Activated CD8-positive, alpha-beta memory T cell treated with anti-CD3 and anti-CD28 coated beads for 1 hour (primary cell): Measurements from ENCODE around the gene TSPAN32.

ENCODE experiments used
- DNase-seq, 2 donors: peaks; one replicate each; pipeline ENCODE4 v3.0.0-alpha.2; 2020; ENCODE audit warnings: low read depth in 1 of 2; ENCODE audit errors: extremely low read depth in 1 of 2

The TSPAN32 gene

GRCh38 chr11:2314136-2314524 lies 12.3 kb downstream of the TSPAN32 start:
- no peak for DNase-seq

GRCh38 chr11:2314525-2315394 lies 12.9 kb downstream of the TSPAN32 start:
- DNase-seq, result no peak

GRCh38 chr11:2315395-2316168 lies 13.8 kb downstream of the TSPAN32 start:
- no peak for DNase-seq

- DNase-seq, result no peak
Measured at GRCh38 chr11:2316169-2316962, 14.6 kb downstream of the TSPAN32 start.

GRCh38 chr11:2316963-2317244 lies 15.1 kb downstream of the TSPAN32 start:
- no peak for DNase-seq

- DNase-seq, result no peak
Measured at GRCh38 chr11:2317354-2318050, 15.7 kb downstream of the TSPAN32 start.

- DNase-seq, result no peak
Measured at GRCh38 chr11:2318123-2318522, 16.3 kb downstream of the TSPAN32 start.

- DNase-seq, result no peak
Measured at GRCh38 chr11:2318707-2319106, 16.9 kb downstream of the TSPAN32 start.

GRCh38 chr11:2319791-2320472 lies 18.1 kb downstream of the TSPAN32 start:
- no peak for DNase-seq

- no peak for DNase-seq
Measured at GRCh38 chr11:2320568-2321310, 18.9 kb downstream of the TSPAN32 start.

GRCh38 chr11:2321311-2321683 lies 19.5 kb downstream of the TSPAN32 start:
- DNase-seq, result no peak

GRCh38 chr11:2325123-2325522 lies 23.3 kb downstream of the TSPAN32 start:
- DNase-seq, result no peak

GRCh38 chr11:2325719-2326118 lies 23.9 kb downstream of the TSPAN32 start:
- no peak for DNase-seq

GRCh38 chr11:2327032-2327431 lies 25.2 kb downstream of the TSPAN32 start:
- no peak for DNase-seq

- DNase-seq, result no peak
Measured at GRCh38 chr11:2328021-2328420, 26.2 kb downstream of the TSPAN32 start.

- DNase-seq, result no peak
Measured at GRCh38 chr11:2328656-2329354, 27.0 kb downstream of the TSPAN32 start.

GRCh38 chr11:2329551-2329950 lies 27.7 kb downstream of the TSPAN32 start:
- no peak for DNase-seq

GRCh38 chr11:2330696-2331095 lies 28.9 kb downstream of the TSPAN32 start:
- DNase-seq, result no peak

GRCh38 chr11:2331404-2331803 lies 29.6 kb downstream of the TSPAN32 start:
- no peak for DNase-seq
